Measurements from ENCODE around the gene PRKAG2.

PRKAG2 gene

GRCh38 chr7:151681726-151682125 is 195.2 kb downstream of the PRKAG2 start:
- CTCF ChIA-PET: no interaction called here
- DNase-seq (ENCODE audit: low spot score): no peak
- H3K27ac ChIP-seq: no peak overlapping the region
- POLR2A ChIA-PET (ENCODE audit: low non-redundant PET): interaction anchor here (0.6 kb wide), 1 partner anchor 70 kb away, joined by 3 read pairs; no protein-coding TSS in a partner anchor
- TF ChIP-seq CTCF (conservative IDR thresholded peaks at IDR 0.05; ENCODE audit: low read depth): no peak

GRCh38 chr7:151680810-151681209 is 196.1 kb downstream of the PRKAG2 start:
- CTCF ChIA-PET: no interaction called here
- no peak for TF ChIP-seq CTCF (conservative IDR thresholded peaks at IDR 0.05; ENCODE audit: low read depth)
- POLR2A ChIA-PET (ENCODE audit: low non-redundant PET): no interaction called here
- peak overlapping the region; percentile 44 for H3K27ac ChIP-seq
- no peak for DNase-seq (ENCODE audit: low spot score)

- ChIA-PET CTCF (interaction anchor here (0.7 kb wide), 1 partner anchor 232 kb away, joined by 3 read pairs; no protein-coding TSS in a partner anchor), POLR2A (ENCODE audit: low non-redundant PET) (no interaction called here)
These were observed 196.9 kb downstream of the PRKAG2 start for GRCh38 chr7:151679881-151680612.

GRCh38 chr7:151679071-151679708 is 197.7 kb downstream of the PRKAG2 start:
- CTCF ChIA-PET: interaction anchor here (0.7 kb wide), 1 partner anchor 231 kb away, joined by 3 read pairs; no protein-coding TSS in a partner anchor
- TF ChIP-seq CTCF (conservative IDR thresholded peaks at IDR 0.05; ENCODE audit: low read depth): no peak
- no peak overlapping the region for H3K27ac ChIP-seq
- no peak for DNase-seq (ENCODE audit: low spot score)
- POLR2A ChIA-PET (ENCODE audit: low non-redundant PET): no interaction called here

More at GRCh38 chr7:151679881-151680612, 196.9 kb downstream of the PRKAG2 start:
- DNase-seq (ENCODE audit: low spot score): no peak
- H3K27ac ChIP-seq: peak overlapping the region; percentile 44
- no peak for TF ChIP-seq CTCF (conservative IDR thresholded peaks at IDR 0.05; ENCODE audit: low read depth)

- ChIA-PET CTCF (no interaction called here), POLR2A (ENCODE audit: low non-redundant PET) (no interaction called here)
- no peak for DNase-seq (ENCODE audit: low spot score)
- no peak overlapping the region for H3K27ac ChIP-seq
- TF ChIP-seq CTCF (conservative IDR thresholded peaks at IDR 0.05; ENCODE audit: low read depth): no peak
These were observed 198.7 kb downstream of the PRKAG2 start for GRCh38 chr7:151678227-151678604.

- no peak overlapping the region for H3K27ac ChIP-seq
- TF ChIP-seq CTCF (conservative IDR thresholded peaks at IDR 0.05; ENCODE audit: low read depth): no peak
- no peak for DNase-seq (ENCODE audit: low spot score)
- ChIA-PET CTCF (no interaction called here), POLR2A (ENCODE audit: low non-redundant PET) (no interaction called here)
These were observed 199.2 kb downstream of the PRKAG2 start for GRCh38 chr7:151677581-151678226.

Data from RWPE1 (cell line).